ENCODE measurements around the gene SYNRG.

GRCh38 chr17:37507111-37507510, 102.1 kb downstream of the SYNRG start:
- TF ChIP-seq CTCF (IDR thresholded peaks at IDR 0.05; ENCODE audit: low read depth, low read length, missing input control) (no peak), YY1 (IDR thresholded peaks at IDR 0.05) (no peak), RXRA (IDR thresholded peaks at IDR 0.05) (peak; percentile 38 to 67), ATF3 (IDR thresholded peaks at IDR 0.05) (no peak), NR2F2 (IDR thresholded peaks at IDR 0.05) (no peak), JUND (IDR thresholded peaks at IDR 0.05) (no peak), SP1 (IDR thresholded peaks at IDR 0.05) (peak; percentile 16)

Measured in liver (tissue), 3 donors.